ENCODE measurements around the gene AIRE.
A peak's percentile ranks its signal among the peaks of the same experiment; 100 is the strongest.

AIRE gene

DNA sequence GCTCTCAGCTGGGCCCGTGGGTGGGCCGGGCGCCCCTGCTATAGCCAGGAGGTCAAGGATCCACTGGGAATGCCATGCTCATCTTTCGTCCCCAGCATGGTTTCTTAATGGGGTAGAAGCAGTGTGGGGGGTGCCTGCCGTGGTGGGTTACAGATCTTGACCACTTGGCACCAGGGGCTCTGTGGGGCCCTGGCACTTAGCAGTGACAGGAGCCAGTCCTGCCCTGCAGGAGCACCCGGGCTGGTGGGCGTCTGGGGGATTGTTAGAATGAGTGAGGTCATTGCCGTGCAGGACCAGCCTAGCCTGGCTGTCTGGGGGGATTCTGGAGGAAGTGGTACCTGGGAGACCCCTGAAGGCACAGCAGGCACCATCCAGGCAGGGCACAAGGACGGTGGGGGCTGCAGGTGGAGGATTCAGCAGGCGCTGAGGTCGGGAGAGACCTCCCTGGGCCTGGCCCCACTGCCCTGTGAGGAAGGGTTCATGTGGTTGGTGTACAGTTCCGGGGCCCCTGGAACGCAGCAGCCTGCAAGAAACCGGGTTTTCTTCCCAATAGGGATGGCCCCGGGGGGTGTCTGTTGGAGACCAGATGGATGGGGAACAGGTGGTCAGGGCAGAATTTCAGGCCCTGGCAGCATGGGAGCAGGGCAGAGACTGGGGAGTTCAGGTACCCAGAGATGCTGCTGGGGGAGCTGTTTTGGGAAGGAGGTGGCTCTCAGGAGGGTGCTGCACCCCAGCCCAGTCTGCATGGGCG is 4.8 kb downstream of the AIRE start:
- Histone ChIP-seq H3K9ac (ENCODE audit: low read depth, low read length, poor library complexity) (no peak overlapping the region), H2BK12ac (ENCODE audit: low read length) (no peak overlapping the region), H3K4me2 (ENCODE audit: insufficient read depth, low read length, poor library complexity, severe bottlenecking) (no peak overlapping the region), H3K27me3 (ENCODE audit: control insufficient read depth in 3 of 3, insufficient read depth in 3 of 3, low read depth in 1 of 3, low read length in 3 of 3) (peaks cover 0 to 52% (median 18%) of the 10 kb centered on the region in 3 experiments), H2BK15ac (ENCODE audit: low read length) (peak overlapping the region; percentile 63), H3K4me1 (ENCODE audit: control insufficient read depth in 2 of 2, insufficient read depth in 1 of 2, low read depth in 1 of 2, low read length in 2 of 2) (peaks cover 3 to 4% of the 10 kb centered on the region in 2 donors), H2BK5ac (ENCODE audit: low read length) (no peak overlapping the region), H3K27ac (replicated peaks; ENCODE audit: low read length) (no peak overlapping the region), H2AFZ (ENCODE audit: low read length) (no peak overlapping the region), H3K9me3 (replicated peaks in 1 of 2; ENCODE audit: control insufficient read depth in 2 of 2, insufficient read depth in 1 of 2, low read depth in 1 of 2, low read length in 2 of 2) (no peaks in the 10 kb centered on the region), H4K8ac (ENCODE audit: low read depth, low read length) (no peak overlapping the region), H3K4me3 (ENCODE audit: low read length in 2 of 2) (no peak overlapping the region), H2AK5ac (ENCODE audit: low read depth, low read length) (peak overlapping the region; percentile 57), H3K14ac (ENCODE audit: low read length) (no peak overlapping the region), H3K79me1 (ENCODE audit: low read depth, low read length) (no peaks in the 10 kb centered on the region), H2BK120ac (ENCODE audit: low read depth, low read length) (no peak overlapping the region), H3K18ac (ENCODE audit: low read length) (peak overlapping the region; percentile 35), H4K91ac (ENCODE audit: low read depth, low read length, poor library complexity) (peak overlapping the region; percentile 8), H3K23ac (ENCODE audit: low read depth, low read length, poor library complexity) (peak overlapping the region; percentile 80), H3K4ac (ENCODE audit: low read length) (no peak overlapping the region), H3K36me3 (replicated peaks in 1 of 2; ENCODE audit: control insufficient read depth in 2 of 2, insufficient read depth in 2 of 2, low read length in 2 of 2) (no peaks in the 10 kb centered on the region)
- no peak for DNase-seq (ENCODE audit: low spot score)
- WGBS, 2 donors (ENCODE audit: extremely low coverage in 2 of 2, insufficient read length in 2 of 2, insufficient replicate concordance in 1 of 2), result no CpG with 5 or more reads among the region's 16 CpGs

DNA sequence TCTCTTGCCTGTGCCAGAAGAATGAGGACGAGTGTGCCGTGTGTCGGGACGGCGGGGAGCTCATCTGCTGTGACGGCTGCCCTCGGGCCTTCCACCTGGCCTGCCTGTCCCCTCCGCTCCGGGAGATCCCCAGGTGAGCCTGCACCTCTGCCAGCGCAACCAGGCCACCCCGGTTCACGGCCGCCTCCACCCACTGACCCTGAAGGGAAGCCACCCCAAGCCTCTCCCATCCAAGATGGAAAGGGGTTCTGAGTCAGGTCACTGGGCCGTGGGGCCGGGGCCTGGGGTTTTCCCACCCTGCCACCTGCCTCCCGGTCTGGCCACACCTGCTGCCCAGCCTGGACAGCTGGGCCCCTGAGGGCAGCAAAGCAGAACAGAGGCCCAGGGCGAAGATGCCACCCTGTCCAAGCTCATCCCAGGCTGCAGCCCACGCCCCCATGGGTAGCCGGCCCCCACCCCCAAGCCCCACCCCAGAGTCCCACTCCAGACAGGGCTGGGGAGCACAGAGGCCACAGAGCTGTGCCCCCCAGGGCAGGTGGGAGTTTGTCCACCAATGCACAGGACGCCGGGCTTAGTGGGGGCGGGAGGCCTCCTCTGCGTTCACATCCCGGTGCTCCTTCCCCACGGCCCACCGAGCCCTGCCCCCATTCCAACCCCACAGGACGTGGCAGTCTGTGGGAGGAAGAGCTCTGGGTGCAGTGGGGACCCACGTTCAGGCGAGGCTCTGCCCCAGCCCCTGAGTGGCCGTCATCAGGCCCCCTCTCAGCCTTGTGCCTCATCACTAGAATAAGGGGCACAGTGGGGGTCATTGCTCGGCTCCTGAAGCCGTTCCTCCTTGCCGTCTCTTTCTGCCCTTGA is 5.6 kb downstream of the AIRE start:
- peak overlapping the region; percentile 60 for H3K9ac ChIP-seq (ENCODE audit: low read depth, low read length, poor library complexity)
- peak overlapping the region; percentile 80 for H3K23ac ChIP-seq (ENCODE audit: low read depth, low read length, poor library complexity)
- peaks cover 3 to 7% of the 10 kb centered on the region in 2 donors for H3K4me1 ChIP-seq (ENCODE audit: control insufficient read depth in 2 of 2, insufficient read depth in 1 of 2, low read depth in 1 of 2, low read length in 2 of 2)
- peak overlapping the region; percentile 80 for H3K18ac ChIP-seq (ENCODE audit: low read length)
- DNase-seq (ENCODE audit: low spot score), result no peak
- no peak overlapping the region for H2AFZ ChIP-seq (ENCODE audit: low read length)
- no peak overlapping the region for H2BK12ac ChIP-seq (ENCODE audit: low read length)
- peak overlapping the region; percentile 8 for H4K91ac ChIP-seq (ENCODE audit: low read depth, low read length, poor library complexity)
- no peaks in the 10 kb centered on the region for H3K9me3 ChIP-seq (replicated peaks in 1 of 2; ENCODE audit: control insufficient read depth in 2 of 2, insufficient read depth in 1 of 2, low read depth in 1 of 2, low read length in 2 of 2)
- H3K14ac ChIP-seq (ENCODE audit: low read length), result no peak overlapping the region
- peak overlapping the region; percentile 90 for H2AK5ac ChIP-seq (ENCODE audit: low read depth, low read length)
- H3K27me3 ChIP-seq (ENCODE audit: control insufficient read depth in 3 of 3, insufficient read depth in 3 of 3, low read depth in 1 of 3, low read length in 3 of 3), result peaks cover 0 to 54% (median 11%) of the 10 kb centered on the region in 3 experiments
- H2BK120ac ChIP-seq (ENCODE audit: low read depth, low read length), result no peak overlapping the region
- peak overlapping the region; percentile 24 for H2BK5ac ChIP-seq (ENCODE audit: low read length)
- no CpG with 5 or more reads among the region's 33 CpGs for WGBS, 2 donors (ENCODE audit: extremely low coverage in 2 of 2, insufficient read length in 2 of 2, insufficient replicate concordance in 1 of 2)
- no peaks in the 10 kb centered on the region for H3K36me3 ChIP-seq (replicated peaks in 1 of 2; ENCODE audit: control insufficient read depth in 2 of 2, insufficient read depth in 2 of 2, low read length in 2 of 2)
- peak overlapping the region; percentile 63 for H2BK15ac ChIP-seq (ENCODE audit: low read length)
- H3K4ac ChIP-seq (ENCODE audit: low read length), result no peak overlapping the region
- no peak overlapping the region for H4K8ac ChIP-seq (ENCODE audit: low read depth, low read length)
- H3K79me1 ChIP-seq (ENCODE audit: low read depth, low read length), result no peaks in the 10 kb centered on the region
- H3K27ac ChIP-seq (replicated peaks; ENCODE audit: low read length), result no peak overlapping the region
- no peak overlapping the region for H3K4me3 ChIP-seq (ENCODE audit: low read length in 2 of 2)
- no peak overlapping the region for H3K4me2 ChIP-seq (ENCODE audit: insufficient read depth, low read length, poor library complexity, severe bottlenecking)

DNA sequence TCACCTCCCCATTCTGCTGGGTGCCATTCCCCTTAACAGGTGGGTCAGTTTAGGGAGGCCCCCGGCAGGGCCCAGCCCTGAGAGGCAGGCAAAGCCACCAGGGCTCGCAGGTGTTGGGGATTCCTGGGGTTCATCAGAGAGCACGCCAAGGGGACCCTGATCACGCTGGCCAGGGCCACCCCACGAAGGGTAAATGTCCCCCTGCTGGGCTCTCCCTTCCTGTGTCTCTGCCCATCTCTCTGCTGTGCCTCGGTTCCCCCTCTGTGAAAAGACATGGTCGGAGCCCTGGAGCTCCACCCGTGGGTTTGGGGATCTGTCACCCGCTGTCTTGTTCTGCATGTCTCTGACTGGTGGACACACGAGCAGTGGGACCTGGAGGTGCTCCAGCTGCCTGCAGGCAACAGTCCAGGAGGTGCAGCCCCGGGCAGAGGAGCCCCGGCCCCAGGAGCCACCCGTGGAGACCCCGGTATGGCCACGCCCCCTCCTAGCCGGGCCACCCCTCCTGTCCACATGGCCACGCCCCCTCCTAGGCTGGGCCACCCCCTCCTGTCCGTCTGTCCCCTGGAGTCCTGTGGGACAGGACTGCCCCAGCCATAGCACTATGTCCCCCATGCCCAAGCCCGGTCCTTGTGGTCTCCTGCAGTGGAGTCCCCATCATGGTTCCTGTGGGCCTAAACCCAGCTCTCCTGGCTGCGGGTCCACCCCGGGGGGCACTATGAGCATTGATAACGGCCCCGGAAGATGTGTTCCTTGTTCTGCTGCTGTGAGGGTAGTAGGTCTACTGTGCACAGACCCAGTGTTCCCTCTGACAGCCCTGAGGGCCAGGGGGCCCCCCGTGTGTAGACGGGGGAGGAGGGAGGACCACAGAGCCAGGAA is 6.5 kb downstream of the AIRE start:
- H3K18ac ChIP-seq (ENCODE audit: low read length), result peak overlapping the region; percentile 80
- peak overlapping the region; percentile 21 for H3K14ac ChIP-seq (ENCODE audit: low read length)
- peak overlapping the region; percentile 58 for H2BK12ac ChIP-seq (ENCODE audit: low read length)
- H2BK15ac ChIP-seq (ENCODE audit: low read length), result peak overlapping the region; percentile 58
- H3K4me1 ChIP-seq (ENCODE audit: control insufficient read depth in 2 of 2, insufficient read depth in 1 of 2, low read depth in 1 of 2, low read length in 2 of 2), result peaks cover 3 to 7% of the 10 kb centered on the region in 2 donors
- peak overlapping the region; percentile 90 for H2AK5ac ChIP-seq (ENCODE audit: low read depth, low read length)
- H3K9me3 ChIP-seq (replicated peaks in 1 of 2; ENCODE audit: control insufficient read depth in 2 of 2, insufficient read depth in 1 of 2, low read depth in 1 of 2, low read length in 2 of 2), result no peaks in the 10 kb centered on the region
- H3K4me2 ChIP-seq (ENCODE audit: insufficient read depth, low read length, poor library complexity, severe bottlenecking), result no peak overlapping the region
- peaks cover 0 to 46% (median 7%) of the 10 kb centered on the region in 3 experiments for H3K27me3 ChIP-seq (ENCODE audit: control insufficient read depth in 3 of 3, insufficient read depth in 3 of 3, low read depth in 1 of 3, low read length in 3 of 3)
- peak overlapping the region; percentile 17 for H4K8ac ChIP-seq (ENCODE audit: low read depth, low read length)
- no peak overlapping the region for H2BK120ac ChIP-seq (ENCODE audit: low read depth, low read length)
- H4K91ac ChIP-seq (ENCODE audit: low read depth, low read length, poor library complexity), result peak overlapping the region; percentile 30
- H2BK5ac ChIP-seq (ENCODE audit: low read length), result peak overlapping the region; percentile 24
- no peak for DNase-seq (ENCODE audit: low spot score)
- H2AFZ ChIP-seq (ENCODE audit: low read length), result no peak overlapping the region
- H3K23ac ChIP-seq (ENCODE audit: low read depth, low read length, poor library complexity), result peak overlapping the region; percentile 55
- H3K27ac ChIP-seq (replicated peaks; ENCODE audit: low read length), result no peak overlapping the region
- peak overlapping the region; percentile 76 for H3K4ac ChIP-seq (ENCODE audit: low read length)
- peak overlapping the region; percentile 60 for H3K9ac ChIP-seq (ENCODE audit: low read depth, low read length, poor library complexity)
- H3K79me1 ChIP-seq (ENCODE audit: low read depth, low read length), result no peaks in the 10 kb centered on the region
- H3K36me3 ChIP-seq (replicated peaks in 1 of 2; ENCODE audit: control insufficient read depth in 2 of 2, insufficient read depth in 2 of 2, low read length in 2 of 2), result no peaks in the 10 kb centered on the region
- no CpG with 5 or more reads among the region's 25 CpGs for WGBS, 2 donors (ENCODE audit: extremely low coverage in 2 of 2, insufficient read length in 2 of 2, insufficient replicate concordance in 1 of 2)
- H3K4me3 ChIP-seq (ENCODE audit: low read length in 2 of 2), result no peak overlapping the region

Data from neuronal stem cell (in vitro differentiated cells).